Measurements from ENCODE around the gene VPS13C.

The VPS13C gene

DNA sequence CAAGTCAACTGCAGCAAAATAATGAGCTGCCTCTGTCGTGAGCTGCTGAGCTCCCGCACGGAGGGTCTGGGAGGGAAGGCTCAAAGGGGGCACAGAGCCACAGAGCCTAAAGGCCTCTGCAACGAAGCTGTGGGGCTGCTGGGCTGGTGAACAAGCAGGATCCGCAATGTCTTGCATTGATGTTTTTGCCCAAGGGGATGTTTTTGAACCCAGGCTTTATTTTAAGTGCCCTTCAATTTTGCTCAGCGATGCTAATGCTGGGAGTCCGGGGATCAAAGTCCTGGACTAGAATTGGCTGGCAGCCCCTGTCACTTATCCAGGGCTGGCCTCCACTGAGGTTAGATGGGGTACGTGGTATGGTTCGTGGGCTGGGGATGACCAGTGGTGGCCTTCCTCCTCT is 240.0 kb downstream of the VPS13C start:
- no peak for DNase-seq (ENCODE audit: low read depth)

DNA sequence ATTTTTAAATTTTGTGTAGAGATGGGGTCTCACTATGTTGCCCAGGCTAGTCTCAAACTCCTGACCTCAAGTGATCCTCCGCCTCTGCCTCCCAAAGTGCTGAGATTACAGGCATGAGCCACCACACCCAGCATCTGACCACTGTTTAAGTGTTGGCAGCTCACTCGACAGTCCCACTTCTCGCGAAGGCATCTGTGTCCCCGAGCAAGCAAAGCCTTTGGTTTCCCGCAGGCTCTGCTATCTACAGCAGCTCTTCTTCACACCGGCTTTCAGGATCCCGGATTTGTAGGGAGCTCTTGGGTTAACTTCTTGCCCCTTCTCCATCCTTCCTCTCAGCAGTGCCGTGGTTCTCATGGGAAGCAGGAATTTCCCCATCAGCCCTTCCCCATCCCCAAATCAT is 240.9 kb downstream of the VPS13C start:
- DNase-seq (ENCODE audit: low read depth) = no peak

DNA sequence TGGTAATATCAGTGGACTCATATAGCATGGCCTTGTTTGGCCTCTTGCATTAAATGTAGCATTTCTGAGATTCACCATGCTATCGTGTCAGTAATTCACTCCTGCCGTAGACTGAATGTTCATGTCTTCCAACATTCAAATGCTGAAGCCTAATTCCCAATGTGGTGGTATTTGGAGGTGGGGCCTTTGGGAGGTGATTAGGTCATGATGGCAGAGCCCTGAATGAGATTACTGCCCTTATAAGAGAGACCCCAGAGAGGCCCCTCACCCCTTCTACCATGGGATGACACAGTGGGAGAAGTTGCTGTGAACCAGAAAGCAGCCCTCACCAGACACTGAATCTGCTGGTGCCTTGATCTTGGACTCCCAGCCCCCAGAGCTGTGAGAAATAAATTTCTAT is 241.4 kb downstream of the VPS13C start:
- DNase-seq (ENCODE audit: low read depth) = no peak

DNA sequence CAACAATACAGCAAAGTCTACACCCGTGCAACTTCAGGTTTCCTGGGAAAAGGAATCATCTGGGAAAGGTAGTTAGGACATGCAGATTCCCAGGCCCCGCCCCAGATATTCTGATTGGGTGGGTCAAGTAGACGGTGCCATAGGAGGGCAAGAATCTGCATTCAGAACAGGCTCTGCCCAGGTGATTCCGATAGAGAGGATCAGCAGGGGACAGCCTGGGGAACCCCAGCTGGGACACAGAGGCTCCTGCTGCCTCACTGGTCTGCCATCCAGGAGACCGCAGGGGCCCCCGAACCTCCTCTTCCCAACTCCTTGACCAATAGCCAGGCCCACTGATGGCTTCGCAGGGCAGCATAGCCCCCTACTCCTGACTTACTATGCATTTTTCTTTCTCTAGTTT is 243.4 kb downstream of the VPS13C start:
- no peak for DNase-seq (ENCODE audit: low read depth)

DNA sequence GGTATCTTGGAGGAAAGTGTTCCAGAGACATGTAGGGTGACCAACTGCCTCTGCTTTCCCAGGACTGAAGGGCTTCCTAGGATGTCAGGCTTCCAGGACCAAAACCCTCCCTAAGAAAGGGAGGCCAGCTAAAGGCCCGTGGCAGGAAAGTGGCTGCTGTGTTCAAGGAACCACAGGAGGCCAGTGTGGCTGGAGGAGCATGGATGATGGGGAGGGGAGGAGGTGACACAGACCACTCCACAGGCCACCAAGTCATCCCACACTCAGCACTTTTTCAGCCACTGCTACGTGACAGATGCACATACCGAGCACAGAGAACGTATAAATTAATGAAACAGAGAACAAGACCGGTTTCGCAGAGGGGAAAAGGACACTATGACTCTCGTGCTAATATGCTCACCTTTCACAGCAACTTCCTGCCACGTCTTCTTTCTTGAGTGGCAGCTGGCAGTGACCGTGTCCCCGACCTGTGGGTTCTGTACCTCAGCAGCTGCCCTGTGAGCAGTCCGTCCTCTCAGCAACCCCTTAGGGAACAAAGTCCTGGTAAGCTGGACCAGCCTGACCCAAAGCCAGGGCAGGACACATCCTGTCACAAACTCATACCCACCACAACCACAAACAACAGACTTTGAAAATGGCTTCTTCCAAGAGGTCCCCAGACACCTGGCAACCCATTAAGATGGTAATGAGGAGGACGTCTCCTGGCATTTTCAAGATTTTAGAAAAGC is 244.7 kb downstream of the VPS13C start:
- DNase-seq (ENCODE audit: low read depth) = no peak

DNA sequence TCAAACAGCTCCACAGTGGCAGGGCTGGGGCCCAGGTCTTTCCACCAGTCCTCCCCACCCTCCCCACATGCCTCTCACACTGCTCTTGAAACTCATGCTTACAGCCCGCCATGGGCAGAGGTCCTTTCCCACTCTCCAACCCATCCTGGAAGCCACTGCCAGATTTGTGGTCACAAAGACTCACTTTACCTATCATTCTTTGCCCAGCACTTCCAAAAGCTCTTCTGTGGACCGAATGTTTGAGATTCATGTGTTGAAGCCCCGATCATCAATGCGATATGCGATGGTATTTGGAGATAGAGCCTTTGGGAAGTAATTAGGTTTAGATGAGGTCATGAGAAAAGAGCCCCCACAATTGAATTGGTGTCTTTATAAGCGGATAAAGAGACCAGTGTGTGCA is 247.8 kb downstream of the VPS13C start:
- no peak for DNase-seq (ENCODE audit: low read depth)

DNA sequence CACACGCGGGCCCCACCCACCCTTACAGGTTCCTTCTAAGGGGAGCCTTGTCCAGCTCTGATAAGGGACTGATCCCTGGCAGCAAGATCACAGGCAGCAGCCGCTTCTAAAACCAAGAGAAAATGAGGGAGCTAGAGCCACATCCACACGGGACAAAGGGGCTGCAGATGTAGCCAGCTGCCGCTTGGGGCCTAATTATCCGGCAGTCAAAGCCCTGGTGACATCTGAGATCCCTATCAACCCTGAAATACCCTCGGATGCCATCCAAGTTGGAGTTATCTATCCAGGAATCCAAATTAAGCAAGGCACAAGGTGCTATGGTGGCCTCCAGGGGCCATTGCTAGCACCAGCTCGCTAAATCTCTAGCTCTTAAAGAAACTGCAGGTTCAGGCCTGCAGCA is 248.3 kb downstream of the VPS13C start:
- no peak for DNase-seq (ENCODE audit: low read depth)

DNA sequence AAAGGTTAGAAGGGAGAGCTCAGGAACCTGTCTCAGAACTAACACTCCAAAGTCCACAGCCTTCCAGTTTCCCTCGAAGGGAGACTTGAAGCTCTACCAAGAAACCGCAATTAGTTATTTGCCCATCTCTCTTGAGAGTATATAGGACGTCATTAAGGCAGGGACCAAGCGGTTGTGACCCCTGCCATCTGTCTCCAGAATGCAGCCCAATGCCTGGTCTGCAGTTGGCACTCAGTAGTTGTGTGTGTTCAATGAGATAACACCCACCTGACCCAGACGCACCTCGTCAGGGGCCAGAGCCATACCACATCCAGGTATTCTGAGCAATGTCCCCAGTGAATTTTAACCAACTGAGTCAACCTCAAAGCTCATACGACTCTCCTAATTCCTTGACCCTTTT is 251.0 kb downstream of the VPS13C start:
- DNase-seq (ENCODE audit: low read depth) = no peak

DNA sequence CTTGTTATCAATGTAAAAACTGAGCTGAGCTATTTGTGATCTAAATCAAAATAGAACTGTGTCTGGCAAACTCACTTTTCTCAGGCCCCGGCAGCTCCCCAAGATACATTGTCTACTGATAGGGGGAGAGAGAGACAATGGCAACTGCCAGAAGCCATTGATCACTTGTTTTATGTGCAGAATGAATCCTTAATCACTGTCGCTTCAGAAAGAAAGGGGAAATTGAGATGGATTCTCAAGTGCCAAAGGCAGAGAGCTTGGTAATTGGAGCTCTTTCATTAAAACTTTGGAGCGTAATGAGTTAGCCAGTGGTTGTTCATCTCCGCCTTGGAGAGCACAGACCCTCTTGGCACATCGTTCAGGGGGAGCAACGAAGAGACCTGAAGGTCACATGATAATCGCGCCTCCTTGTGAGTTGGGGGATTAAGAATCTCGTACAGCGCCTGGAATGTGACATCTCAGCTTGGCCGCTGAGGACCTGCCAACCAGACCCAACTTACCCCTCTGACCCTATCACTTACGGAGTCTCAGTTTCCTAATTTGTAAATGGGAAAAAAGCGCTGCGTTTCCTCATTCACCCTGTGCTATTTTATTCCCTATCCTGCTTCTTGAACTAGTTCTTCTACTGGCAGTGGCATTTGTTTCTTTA is 252.8 kb downstream of the VPS13C start:
- no peak for DNase-seq (ENCODE audit: low read depth)
